NCI-H69 (cell line): ENCODE results near the gene NPC1L1.

Experiments used
- DNase-seq: peaks from one replicate; lab custom pipeline; 2025; lab: John Stamatoyannopoulos, UW

Gene NPC1L1

GRCh38 chr7:44470628-44471245 is 70.4 kb downstream of the NPC1L1 start:
- DNase-seq: no peak

- no peak for DNase-seq
These were observed 71.0 kb downstream of the NPC1L1 start for GRCh38 chr7:44470135-44470479.

DNA sequence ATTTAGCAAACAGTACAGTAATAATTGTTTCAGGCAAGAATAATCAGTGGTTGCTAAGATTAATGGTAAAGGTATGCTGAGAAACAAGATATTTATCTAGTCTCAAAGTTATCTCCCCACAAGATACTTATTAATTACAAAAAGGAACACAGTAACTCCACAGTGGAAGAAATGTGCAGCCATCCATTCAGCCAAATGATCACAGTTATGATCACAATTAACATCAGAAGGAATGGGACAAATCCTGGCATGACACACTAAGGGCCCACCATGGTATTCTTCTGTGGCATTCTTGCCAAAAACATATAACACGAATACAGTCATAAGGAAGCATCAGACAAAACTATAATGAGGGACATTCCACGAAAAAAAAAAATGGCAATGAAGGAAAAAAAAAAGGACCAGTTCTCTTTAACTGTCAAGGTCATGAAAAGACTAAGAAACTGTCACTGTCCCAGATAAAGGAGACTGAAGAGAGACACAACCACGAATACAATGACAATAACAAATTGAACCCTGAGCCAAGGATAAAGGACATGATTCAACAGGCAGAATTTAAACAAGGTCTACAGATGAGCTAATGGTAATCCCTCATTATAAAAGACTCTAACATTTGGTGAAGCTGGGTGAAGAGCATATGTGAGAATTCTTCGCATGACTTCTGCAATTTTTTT is 71.5 kb downstream of the NPC1L1 start:
- no peak for DNase-seq

DNA sequence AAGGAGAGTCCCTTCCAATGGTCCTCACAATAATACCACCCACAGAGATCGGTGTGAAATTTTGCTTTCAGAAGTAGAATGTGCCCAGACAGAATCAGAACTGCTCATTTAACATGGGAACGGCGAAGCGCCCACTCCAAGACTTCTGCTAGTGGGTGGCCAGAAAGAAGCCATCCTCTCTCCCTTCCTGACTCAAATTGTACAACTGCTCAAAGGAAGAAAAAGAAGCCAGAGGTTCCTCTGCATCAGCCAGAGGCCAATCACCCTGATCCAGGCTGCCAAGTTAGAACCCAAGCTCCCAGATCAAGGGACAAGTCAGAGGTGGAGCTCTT is 73.9 kb downstream of the NPC1L1 start:
- DNase-seq: no peak

GRCh38 chr7:44466300-44467216 is 74.6 kb downstream of the NPC1L1 start:
- no peak for DNase-seq

DNA sequence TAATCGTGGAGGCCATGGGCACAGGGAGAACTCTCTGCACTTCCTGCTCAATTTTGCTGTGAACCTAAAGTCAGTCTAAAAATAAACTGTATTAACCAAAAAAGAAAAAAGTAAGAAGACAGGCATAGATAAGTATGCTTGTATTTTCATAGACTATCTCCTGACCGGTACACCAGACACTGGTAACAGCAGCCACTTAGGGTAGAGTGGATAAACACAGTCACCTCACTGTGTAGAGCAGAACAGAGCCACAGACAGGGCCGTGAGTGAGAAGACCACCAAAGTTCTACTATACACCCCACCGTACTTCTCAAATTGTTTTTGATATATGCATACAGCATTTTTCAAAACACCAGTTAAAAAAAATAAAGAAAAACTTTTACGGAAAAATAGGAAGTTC is 75.6 kb downstream of the NPC1L1 start:
- DNase-seq: no peak

GRCh38 chr7:44463169-44463808 is 77.8 kb downstream of the NPC1L1 start:
- no peak for DNase-seq
